B cell (primary cell): ENCODE measurements around the gene PCSK6.
"Not testable (repeated sequence)": the region's sequence is repeated elsewhere in the genome, so short reads cannot be mapped to it uniquely, and the experiment has no call there.

ENCODE experiments used
- EZH2 ChIP-seq: IDR thresholded peaks from 2 replicates; pipeline ENCODE4 v1.6.1; 2012; ENCODE audit warnings: borderline replicate concordance, low read depth, mild to moderate bottlenecking, moderate library complexity, low read length; ENCODE audit not compliant: insufficient read depth, poor library complexity, severe bottlenecking
- TF ChIP-seq, protein P1 (sequence below): fragments of 200-600 bp; IDR thresholded peaks from one replicate; pipeline ENCODE4 v1.8.0; 2022; ENCODE audit warnings: antibody characterized with exemption, mild to moderate bottlenecking

DNA sequence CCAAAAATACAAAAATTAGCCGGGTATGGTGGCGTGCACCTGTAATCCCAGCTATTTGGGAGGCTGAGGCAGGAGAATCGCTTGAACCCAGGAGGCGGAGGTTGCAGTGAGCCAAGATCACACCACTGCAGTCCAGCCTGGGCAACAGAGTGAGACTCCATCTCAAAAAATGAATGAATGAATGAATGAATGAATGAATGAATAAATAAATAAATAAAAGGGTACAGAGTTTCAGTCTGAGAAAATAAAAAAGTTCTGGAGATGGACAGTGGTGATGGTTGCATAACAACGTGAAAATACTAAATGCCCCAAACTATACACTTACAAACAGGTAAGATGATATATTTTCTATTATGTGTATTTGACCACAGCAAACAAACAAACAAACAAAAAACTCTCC is 34.7 kb downstream of the PCSK6 start:
- TF ChIP-seq, protein P1, sequence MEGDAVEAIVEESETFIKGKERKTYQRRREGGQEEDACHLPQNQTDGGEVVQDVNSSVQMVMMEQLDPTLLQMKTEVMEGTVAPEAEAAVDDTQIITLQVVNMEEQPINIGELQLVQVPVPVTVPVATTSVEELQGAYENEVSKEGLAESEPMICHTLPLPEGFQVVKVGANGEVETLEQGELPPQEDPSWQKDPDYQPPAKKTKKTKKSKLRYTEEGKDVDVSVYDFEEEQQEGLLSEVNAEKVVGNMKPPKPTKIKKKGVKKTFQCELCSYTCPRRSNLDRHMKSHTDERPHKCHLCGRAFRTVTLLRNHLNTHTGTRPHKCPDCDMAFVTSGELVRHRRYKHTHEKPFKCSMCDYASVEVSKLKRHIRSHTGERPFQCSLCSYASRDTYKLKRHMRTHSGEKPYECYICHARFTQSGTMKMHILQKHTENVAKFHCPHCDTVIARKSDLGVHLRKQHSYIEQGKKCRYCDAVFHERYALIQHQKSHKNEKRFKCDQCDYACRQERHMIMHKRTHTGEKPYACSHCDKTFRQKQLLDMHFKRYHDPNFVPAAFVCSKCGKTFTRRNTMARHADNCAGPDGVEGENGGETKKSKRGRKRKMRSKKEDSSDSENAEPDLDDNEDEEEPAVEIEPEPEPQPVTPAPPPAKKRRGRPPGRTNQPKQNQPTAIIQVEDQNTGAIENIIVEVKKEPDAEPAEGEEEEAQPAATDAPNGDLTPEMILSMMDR, result not testable (repeated sequence)
- not testable (repeated sequence) for TF ChIP-seq EZH2
